NCI-H510A (cell line): Measurements from ENCODE around the gene MRPL14.
"Not testable (repeated sequence)": the region's sequence is repeated elsewhere in the genome, so short reads cannot be mapped to it uniquely, and the experiment has no call there.

ENCODE experiments used
- DNase-seq: peaks from one replicate; lab custom pipeline; 2025; lab: John Stamatoyannopoulos, UW

MRPL14 gene

DNA sequence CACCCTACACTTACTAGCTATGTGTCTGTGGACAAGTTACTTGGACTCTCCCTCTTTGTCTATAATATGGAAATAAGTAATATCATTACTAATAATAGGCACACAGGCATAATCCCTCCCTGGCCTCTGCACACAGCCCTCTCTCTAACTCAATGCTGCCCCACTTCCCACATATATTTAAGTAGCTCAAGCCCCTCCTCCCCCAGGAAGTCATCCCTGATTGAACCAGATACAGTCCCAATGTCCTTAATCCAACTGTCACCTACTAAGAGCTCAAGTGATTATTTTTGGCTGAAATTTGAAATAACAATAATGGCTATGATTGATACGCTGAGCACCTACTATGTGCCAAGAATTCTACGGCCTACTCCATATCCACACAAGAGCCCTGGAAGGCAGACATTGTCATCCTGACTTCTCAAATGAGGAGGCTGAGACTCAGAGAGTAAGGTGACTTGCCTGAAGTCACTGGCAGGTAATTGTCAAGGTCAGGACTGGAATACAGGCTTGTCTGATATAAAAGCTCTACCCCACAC is 29.4 kb downstream of the MRPL14 start:
- no peak for DNase-seq

DNA sequence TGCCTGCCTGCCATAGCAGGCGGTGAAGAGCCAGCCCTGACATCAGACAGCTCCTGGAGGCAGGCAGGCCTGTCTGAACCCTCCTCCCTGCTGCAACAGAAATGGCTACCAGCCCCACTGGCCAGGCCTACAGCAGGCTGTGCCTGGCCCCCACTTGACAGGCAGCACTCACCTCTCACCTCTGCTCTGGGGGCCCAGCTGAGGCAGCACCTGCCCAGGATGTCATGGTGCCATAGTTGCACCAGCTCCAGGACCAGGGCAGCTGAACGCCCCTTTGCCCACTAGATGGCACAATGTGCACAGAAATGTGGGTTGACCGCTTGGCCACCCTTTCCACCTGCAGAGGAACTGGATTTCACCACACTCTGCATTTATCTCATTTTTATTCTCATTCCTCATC is 30.6 kb downstream of the MRPL14 start:
- peak; percentile 65 for DNase-seq

DNA sequence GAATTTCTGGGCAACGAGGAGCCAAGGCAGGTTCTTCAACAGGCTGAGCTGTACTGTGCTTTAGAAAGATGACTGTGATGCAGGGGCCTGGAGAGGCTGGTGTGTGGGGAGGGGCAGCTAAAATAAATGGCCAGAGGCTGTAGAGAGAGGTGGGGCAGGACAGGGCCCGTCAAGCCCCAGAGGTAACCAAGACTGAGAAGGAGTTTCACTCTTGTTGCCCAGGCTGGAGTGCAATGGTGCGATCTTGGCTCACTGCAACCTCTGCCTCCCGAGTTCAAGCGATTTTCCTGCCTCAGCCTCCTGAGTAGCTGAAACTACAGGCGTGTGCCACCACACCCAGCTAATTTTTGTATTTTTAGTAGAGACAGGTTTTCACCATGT is 32.0 kb downstream of the MRPL14 start:
- DNase-seq = not testable (repeated sequence)

- DNase-seq = no peak
These were observed 32.6 kb downstream of the MRPL14 start for GRCh38 chr6:44094403-44095242.

- no peak for DNase-seq
These were observed 33.4 kb downstream of the MRPL14 start for GRCh38 chr6:44093750-44094402.

GRCh38 chr6:44093066-44093465 is 34.2 kb downstream of the MRPL14 start:
- DNase-seq = no peak

- no peak for DNase-seq
These were observed 35.0 kb downstream of the MRPL14 start for GRCh38 chr6:44091981-44092884.

- not testable (repeated sequence) for DNase-seq
These were observed 35.9 kb downstream of the MRPL14 start for GRCh38 chr6:44091356-44091755.

- no peak for DNase-seq
These were observed 36.8 kb downstream of the MRPL14 start for GRCh38 chr6:44090465-44090864.

GRCh38 chr6:44088827-44089590 is 38.2 kb downstream of the MRPL14 start:
- no peak for DNase-seq

- no peak for DNase-seq
These were observed 39.6 kb downstream of the MRPL14 start for GRCh38 chr6:44087623-44088022.

DNA sequence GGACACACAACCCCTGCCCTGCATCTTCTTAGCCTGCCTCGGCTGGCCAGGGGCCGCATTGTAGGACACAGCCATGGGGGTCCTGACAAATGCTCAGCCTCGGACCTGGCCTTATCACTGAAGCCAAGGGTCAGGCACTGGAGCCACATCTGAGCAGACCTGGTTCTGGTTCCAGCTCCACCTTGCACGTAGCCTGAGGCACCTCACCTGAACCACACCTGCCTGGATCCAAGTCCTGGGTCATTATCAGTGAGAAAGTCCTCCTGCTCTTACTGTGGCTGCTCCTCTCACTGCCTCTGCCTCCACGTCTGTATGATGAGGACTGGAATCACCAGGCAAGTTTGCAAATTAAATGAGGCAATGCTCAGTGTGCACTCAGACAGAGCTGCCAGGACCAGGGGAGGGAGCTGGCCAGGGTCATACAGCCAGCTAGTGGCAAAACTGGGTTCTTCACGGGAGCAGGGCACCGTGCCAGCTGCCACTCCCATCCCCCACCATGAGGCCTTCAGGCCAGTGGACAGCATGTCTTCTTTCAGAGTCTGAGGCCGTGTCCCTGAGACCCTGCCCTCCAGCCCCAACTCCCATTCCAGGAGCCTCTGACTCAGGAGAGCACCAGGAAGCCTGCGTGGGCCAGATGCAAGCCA is 40.2 kb downstream of the MRPL14 start:
- DNase-seq = no peak

- no peak for DNase-seq
These were observed 42.0 kb downstream of the MRPL14 start for GRCh38 chr6:44085219-44085618.

DNA sequence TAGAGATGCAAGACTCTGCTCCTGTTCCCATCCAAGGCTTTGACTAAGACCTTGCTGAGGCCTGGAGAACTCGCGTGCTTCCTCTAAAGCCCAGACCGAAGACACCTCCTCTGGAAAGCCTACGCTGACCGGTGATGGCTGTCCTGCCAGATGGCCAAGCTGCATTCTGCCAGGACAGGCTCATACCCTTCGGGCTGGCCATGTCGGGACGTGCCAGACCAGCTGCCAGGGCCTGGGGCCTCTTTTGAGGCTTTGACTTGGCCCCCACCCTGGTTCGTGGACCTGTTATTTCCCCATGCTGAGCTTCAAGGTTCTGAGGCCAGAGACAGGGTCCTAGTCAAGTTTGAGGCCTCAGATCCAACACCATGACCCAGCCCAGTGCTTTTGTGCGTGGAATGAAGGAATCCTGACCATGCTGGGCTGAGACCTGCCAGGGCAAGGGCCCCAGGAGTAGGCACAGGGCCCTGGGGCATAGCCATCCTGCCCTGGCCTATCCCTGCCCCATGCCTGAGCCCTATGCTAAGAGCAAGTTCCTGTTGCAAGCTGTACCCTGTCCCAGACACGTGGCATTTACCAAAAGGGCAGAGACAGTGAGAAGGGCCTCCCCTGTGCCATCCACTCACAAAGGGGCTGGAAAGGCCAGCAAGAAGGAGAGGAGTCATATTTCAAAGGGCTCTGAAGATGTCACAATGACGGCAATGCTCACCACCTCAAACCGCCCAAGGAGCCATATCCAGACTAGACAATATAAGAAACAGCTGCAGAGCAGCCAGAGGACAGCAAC is 42.8 kb downstream of the MRPL14 start:
- peak; percentile 75 for DNase-seq

DNA sequence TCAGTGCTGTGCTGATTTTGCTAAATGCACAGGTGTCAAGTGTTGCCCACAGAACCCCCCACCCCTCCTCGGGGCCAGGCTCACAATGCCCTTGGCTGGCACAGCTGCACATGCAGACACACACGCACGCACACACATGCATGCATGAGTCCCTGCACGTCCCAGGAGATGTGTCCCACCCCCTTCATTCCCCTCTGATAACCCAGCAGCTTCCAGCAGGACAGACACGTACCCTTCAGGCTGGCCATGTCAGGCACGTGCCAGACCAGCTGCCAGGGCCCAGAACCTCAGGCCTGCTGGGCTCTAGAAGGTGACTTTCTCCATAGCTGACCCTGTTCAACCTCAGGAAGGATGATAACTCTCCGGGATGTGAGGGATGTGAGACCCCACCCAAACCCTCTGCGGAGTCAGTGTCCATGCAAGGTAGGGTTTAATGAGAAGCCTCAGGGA is 44.4 kb downstream of the MRPL14 start:
- no peak for DNase-seq

DNA sequence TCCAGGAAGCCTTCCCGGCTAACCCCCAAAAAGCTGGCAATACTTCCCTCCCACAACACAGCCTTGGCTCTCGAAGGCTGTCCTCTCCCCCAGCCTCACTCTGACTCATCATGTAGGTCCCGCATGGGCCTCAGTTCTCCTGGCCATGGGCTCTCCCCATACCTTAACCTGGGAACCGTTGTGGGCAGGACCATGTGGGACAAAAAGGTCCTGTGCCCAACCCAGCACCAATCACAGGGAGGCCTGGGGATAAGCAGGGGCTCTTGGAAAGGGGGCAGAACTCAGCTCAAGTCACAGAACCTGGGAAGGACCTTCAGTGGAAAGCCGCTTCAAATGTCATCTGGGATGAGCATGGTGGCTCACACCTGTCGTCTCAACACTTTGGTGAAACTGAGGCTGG is 45.5 kb downstream of the MRPL14 start:
- DNase-seq = no peak

GRCh38 chr6:44080561-44081521 is 46.4 kb downstream of the MRPL14 start:
- DNase-seq = no peak

DNA sequence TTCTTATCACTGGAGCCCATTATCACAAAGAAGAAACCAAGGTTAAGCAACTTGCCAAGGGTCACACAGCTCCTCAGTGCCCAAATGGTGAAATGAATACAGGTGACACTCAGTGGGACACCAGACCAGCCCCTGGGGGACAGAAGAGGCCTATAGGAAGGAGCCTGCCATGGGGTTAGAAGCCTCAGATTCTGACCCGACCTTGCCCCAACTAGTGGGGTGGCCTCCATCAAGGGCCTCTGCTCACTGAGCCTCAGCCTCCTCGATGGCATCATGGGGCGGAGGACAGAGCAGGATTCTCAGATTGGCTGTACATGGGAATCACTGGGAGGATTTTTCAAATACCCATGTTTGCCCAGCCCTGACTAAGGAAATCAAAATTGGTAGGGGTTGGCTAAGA is 47.6 kb downstream of the MRPL14 start:
- no peak for DNase-seq
